ENCODE measurements around the gene ANKRD6. TPM values are rescaled to one million over a fixed set of nuclear protein-coding genes. Genes with fewer than 3 reads are reported as not detected.

The ANKRD6 gene
- total RNA-seq, 6 donors from 2014 or later, result 14.5 to 60.8 (median 30.7) TPM

- DNase-seq (no peak), ATAC-seq (ENCODE audit: low FRiP score in 2 of 2) (no peak)
- Histone ChIP-seq H3K27me3 (no peaks in the 10 kb centered on the region), H3K27ac (no peak overlapping the region), H3K9me3 (no peaks in the 10 kb centered on the region), H3K36me3 (no peaks in the 10 kb centered on the region), H3K4me3 (no peak overlapping the region), H3K4me1 (peaks cover 3 to 16% (median 6%) of the 10 kb centered on the region in 4 donors)
- no peak for TF ChIP-seq POLR2A (IDR thresholded peaks at IDR 0.05)
- TF ChIP-seq EP300 (IDR thresholded peaks at IDR 0.05), result no peak
- TF ChIP-seq, protein P1, sequence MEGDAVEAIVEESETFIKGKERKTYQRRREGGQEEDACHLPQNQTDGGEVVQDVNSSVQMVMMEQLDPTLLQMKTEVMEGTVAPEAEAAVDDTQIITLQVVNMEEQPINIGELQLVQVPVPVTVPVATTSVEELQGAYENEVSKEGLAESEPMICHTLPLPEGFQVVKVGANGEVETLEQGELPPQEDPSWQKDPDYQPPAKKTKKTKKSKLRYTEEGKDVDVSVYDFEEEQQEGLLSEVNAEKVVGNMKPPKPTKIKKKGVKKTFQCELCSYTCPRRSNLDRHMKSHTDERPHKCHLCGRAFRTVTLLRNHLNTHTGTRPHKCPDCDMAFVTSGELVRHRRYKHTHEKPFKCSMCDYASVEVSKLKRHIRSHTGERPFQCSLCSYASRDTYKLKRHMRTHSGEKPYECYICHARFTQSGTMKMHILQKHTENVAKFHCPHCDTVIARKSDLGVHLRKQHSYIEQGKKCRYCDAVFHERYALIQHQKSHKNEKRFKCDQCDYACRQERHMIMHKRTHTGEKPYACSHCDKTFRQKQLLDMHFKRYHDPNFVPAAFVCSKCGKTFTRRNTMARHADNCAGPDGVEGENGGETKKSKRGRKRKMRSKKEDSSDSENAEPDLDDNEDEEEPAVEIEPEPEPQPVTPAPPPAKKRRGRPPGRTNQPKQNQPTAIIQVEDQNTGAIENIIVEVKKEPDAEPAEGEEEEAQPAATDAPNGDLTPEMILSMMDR (IDR thresholded peaks at IDR 0.05), result no peak
- no peak for TF ChIP-seq POLR2AphosphoS5 (IDR thresholded peaks at IDR 0.05)
- 100% methylated on average over 1 of the region's 1 CpG for WGBS, 2 donors
Observed at GRCh38 chr6:89481695-89482094, 48.7 kb downstream of the ANKRD6 start.

DNA sequence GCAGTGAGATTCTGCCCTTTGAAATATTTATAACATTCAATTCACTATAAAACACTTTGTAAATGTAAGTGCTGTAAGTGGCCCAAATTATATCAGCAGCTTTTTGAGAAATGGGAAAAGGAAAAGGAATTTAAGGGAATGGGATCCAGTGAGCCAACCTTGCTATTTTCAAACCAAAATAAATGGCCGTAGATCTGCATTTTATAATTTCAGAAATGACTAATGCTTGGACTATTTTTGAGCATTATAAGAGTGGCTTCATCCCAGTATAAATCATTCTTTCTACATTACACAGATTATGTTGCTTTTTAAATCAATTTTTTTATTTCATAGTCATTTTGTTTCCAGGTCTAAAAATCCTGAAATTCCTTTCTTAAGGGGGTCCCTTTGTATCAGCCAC, 49.2 kb downstream of the ANKRD6 start:
- no peaks in the 10 kb centered on the region for H3K36me3 ChIP-seq
- TF ChIP-seq POLR2AphosphoS5 (IDR thresholded peaks at IDR 0.05) (no peak), POLR2A (IDR thresholded peaks at IDR 0.05) (no peak), EP300 (IDR thresholded peaks at IDR 0.05) (no peak)
- TF ChIP-seq, protein P1 (IDR thresholded peaks at IDR 0.05), result no peak
- H3K4me1 ChIP-seq, result peaks cover 3 to 16% (median 6%) of the 10 kb centered on the region in 4 donors
- DNase-seq (no peak), ATAC-seq (ENCODE audit: low FRiP score in 2 of 2) (peak in 1 of 2 donors; percentile 38)
- no peak overlapping the region for H3K27ac ChIP-seq
- H3K27me3 ChIP-seq, result no peaks in the 10 kb centered on the region
- H3K9me3 ChIP-seq, result no peaks in the 10 kb centered on the region
- no peak overlapping the region for H3K4me3 ChIP-seq
- WGBS, 2 donors, result 79 to 85% methylated on average over 1 of the region's 1 CpG

DNA sequence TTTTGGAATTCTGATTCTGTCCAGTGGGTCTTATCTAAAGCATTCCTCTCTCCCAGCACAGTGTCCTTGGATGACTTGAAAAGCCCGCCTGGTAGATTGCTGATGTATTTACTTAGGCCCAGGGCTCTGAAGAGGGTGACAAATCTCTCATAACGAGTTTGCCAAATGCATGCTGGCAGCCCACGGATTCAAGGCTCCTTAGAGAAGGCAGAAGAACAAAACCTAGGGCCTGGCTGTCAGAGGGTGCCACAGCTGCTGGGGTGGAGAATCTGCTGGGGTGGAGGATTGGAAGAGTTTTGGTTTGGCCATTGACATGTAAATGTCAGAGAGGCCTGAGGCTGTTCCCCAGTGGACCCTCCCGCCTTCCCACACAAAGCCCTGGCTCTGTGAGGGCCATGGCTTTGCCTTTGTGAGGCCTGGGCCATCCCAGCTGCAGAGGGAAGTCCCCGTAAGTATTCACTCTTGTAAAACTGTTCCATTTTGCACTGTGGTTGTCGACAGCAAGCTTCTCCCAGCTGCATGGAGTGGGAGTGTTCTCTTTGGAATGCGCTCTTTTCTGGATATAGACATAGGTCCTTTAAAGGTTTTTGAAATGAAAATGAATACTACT, 50.3 kb downstream of the ANKRD6 start:
- Histone ChIP-seq H3K36me3 (no peaks in the 10 kb centered on the region), H3K4me3 (no peak overlapping the region), H3K27me3 (no peaks in the 10 kb centered on the region), H3K9me3 (no peaks in the 10 kb centered on the region), H3K4me1 (peaks cover 3 to 16% (median 6%) of the 10 kb centered on the region in 4 donors), H3K27ac (no peak overlapping the region)
- TF ChIP-seq, protein P1 (IDR thresholded peaks at IDR 0.05), result no peak
- no peak for TF ChIP-seq POLR2A (IDR thresholded peaks at IDR 0.05)
- TF ChIP-seq POLR2AphosphoS5 (IDR thresholded peaks at IDR 0.05), result no peak
- TF ChIP-seq EP300 (IDR thresholded peaks at IDR 0.05), result no peak
- WGBS, 2 donors, result 54 to 65% methylated on average over 7 of the region's 7 CpGs
- ATAC-seq (ENCODE audit: low FRiP score in 2 of 2), result peak; percentile 43 to 87
- peak in 1 of 2 donors; percentile 29 for DNase-seq

DNA sequence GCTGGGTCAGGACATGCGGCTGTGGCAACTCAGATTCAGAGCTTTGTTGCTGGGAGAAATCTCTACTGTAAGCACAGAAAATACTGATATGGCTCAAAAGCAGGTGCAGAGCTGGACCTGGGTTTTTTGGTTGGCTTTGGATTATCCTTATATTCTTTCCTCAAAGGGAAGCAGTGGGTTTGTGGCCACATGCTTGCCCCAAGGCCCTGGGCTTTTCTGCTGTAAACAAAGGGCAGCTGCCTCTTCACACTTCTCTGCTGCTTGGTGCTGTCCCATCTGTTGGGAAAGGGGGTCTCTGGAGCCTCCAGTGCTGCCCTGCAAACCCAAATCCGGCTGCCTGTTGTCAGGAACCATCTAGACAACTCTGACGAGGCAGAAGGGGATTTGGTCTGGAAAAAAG, 52.4 kb downstream of the ANKRD6 start:
- no peak overlapping the region for H3K27ac ChIP-seq
- ATAC-seq (ENCODE audit: low FRiP score in 2 of 2) (no peak), DNase-seq (no peak)
- peaks cover 3 to 16% (median 6%) of the 10 kb centered on the region in 4 donors for H3K4me1 ChIP-seq
- no peaks in the 10 kb centered on the region for H3K36me3 ChIP-seq
- H3K9me3 ChIP-seq, result no peaks in the 10 kb centered on the region
- no peak for TF ChIP-seq POLR2AphosphoS5 (IDR thresholded peaks at IDR 0.05)
- TF ChIP-seq, protein P1 (IDR thresholded peaks at IDR 0.05), result no peak
- no peak for TF ChIP-seq EP300 (IDR thresholded peaks at IDR 0.05)
- TF ChIP-seq POLR2A (IDR thresholded peaks at IDR 0.05), result no peak
- WGBS, 2 donors, result 84 to 94% methylated on average over 3 of the region's 3 CpGs
- no peaks in the 10 kb centered on the region for H3K27me3 ChIP-seq
- H3K4me3 ChIP-seq, result no peak overlapping the region

GRCh38 chr6:89487864-89488263, 54.9 kb downstream of the ANKRD6 start:
- DNase-seq, result no peak
- no peaks in the 10 kb centered on the region for H3K27me3 ChIP-seq
- no peak overlapping the region for H3K4me3 ChIP-seq
- no peaks in the 10 kb centered on the region for H3K9me3 ChIP-seq
- ATAC-seq (ENCODE audit: low FRiP score in 2 of 2), result no peak
- TF ChIP-seq, protein P1 (IDR thresholded peaks at IDR 0.05), result no peak
- TF ChIP-seq POLR2AphosphoS5 (IDR thresholded peaks at IDR 0.05) (no peak), EP300 (IDR thresholded peaks at IDR 0.05) (no peak), POLR2A (IDR thresholded peaks at IDR 0.05) (no peak)
- WGBS, 2 donors, result 79 to 89% methylated on average over 1 of the region's 1 CpG
- H3K36me3 ChIP-seq, result no peaks in the 10 kb centered on the region
- H3K27ac ChIP-seq, result no peak overlapping the region
- peaks cover under 1 to 13% (median 8%) of the 10 kb centered on the region in 4 donors for H3K4me1 ChIP-seq
